GM12801 (cell line): ENCODE data around the gene GID8.

Experiments used
- TF ChIP-seq, protein P1 (sequence below): IDR thresholded peaks from one replicate; pipeline ENCODE4 v1.5.1; 2011; ENCODE audit warnings: control low read depth; ENCODE audit not compliant: insufficient read length; ENCODE audit errors: extremely low read depth

Gene GID8

GRCh38 chr20:62933966-62934365 is 4.0 kb upstream of the GID8 start:
- TF ChIP-seq, protein P1, sequence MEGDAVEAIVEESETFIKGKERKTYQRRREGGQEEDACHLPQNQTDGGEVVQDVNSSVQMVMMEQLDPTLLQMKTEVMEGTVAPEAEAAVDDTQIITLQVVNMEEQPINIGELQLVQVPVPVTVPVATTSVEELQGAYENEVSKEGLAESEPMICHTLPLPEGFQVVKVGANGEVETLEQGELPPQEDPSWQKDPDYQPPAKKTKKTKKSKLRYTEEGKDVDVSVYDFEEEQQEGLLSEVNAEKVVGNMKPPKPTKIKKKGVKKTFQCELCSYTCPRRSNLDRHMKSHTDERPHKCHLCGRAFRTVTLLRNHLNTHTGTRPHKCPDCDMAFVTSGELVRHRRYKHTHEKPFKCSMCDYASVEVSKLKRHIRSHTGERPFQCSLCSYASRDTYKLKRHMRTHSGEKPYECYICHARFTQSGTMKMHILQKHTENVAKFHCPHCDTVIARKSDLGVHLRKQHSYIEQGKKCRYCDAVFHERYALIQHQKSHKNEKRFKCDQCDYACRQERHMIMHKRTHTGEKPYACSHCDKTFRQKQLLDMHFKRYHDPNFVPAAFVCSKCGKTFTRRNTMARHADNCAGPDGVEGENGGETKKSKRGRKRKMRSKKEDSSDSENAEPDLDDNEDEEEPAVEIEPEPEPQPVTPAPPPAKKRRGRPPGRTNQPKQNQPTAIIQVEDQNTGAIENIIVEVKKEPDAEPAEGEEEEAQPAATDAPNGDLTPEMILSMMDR: no peak

DNA sequence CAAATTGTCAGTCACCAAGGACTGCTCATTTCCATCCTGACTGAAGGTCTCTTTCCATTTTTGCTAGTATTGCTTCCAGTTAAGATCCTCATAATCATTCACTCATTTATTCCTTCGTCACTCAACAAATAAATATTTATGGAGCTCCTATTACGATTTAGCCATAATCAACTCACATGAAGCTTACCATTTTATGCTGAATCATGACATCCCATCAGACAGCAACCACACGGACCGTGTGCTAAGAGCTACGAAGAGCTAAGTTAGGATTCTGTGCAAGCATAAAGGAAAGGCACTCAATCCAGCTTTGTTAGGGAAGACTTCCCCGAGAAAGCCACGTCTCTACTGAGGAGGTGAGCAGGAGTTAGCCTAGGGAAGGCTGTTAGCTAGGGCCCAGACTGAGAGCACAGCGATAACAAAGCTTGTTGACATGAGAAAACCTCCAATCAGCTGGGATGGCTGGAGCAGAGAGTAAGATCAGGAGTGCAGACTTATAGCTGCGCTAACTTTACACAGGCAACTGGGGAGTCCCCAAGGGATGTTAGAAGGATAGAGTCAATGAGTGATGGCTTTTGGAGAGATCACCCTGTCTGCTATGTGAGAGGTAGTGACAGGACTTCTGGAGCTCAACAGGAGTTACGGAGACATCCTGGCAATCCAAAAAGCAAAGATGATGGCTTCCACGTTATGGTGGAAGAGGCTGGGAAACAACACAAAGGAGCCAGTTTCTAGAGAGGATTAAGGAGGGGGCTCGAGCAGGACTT is 2.6 kb upstream of the GID8 start:
- TF ChIP-seq, protein P1: no peak

DNA sequence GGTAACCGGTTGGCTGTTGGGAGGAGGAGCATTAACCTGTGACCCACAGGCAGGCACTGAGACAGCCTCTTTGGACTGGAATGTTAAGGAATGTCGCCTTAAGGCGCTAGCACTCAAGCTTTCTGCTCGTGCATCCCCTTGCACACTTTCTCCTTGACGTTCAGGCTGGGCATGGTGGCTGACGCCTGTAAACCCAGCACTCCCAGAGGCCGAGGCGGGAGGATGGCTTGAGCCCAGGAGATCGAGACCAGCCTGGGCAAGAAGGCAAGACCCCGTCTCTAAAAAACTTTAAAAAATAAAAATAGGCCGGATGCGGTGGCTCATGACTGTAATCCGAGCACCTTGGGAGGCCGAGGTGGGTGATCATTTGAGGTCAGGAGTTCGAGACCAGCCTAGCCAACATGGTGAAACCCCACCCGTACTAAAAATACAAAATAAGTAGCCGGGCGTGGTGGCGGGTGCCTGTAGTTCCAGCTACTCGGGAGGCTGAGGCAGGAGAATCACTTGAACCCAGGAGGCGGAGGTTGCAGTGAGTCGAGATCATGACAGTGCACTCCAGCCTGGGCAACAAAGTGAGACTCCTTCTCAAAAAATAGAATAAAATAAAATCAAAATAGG is 1.9 kb upstream of the GID8 start:
- TF ChIP-seq, protein P1: no peak

- TF ChIP-seq, protein P1: no peak
Observed at GRCh38 chr20:62937268-62938104, 461 bp upstream of the GID8 start.

- TF ChIP-seq, protein P1: no peak
Observed at GRCh38 chr20:62940875-62941274, 2.9 kb downstream of the GID8 start.

- TF ChIP-seq, protein P1: no peak
Observed at GRCh38 chr20:62941792-62942191, 3.8 kb downstream of the GID8 start.

- TF ChIP-seq, protein P1: no peak
Observed at GRCh38 chr20:62942456-62942855, 4.5 kb downstream of the GID8 start.
